ENCODE data around the gene PPFIBP1. TPM values are rescaled to one million over a fixed set of nuclear protein-coding genes. Genes with fewer than 3 reads are reported as not detected.

PPFIBP1 gene
- total and polyA plus RNA-seq, 12 donors = 9.6 to 123 (median 74.3) TPM

DNA sequence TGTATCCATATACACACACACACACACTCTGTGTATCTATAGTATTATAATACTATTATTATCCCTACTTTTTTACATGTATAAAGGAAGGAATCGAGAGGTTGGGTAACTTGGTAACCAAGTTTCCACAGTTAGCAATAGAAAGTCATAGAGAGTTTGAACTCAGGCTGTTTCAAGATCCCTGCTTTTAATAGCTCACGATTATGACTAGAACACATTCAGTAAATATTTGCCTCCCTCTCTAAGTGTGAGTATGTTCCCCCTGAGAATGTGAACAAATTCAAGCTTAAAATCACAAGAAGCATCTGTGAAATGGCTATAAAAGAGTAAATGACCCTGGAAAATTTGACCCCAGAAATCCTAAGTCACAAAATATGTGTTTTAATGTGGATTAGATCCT, 161.3 kb downstream of the PPFIBP1 start:
- no peak overlapping the region for H3K27ac ChIP-seq
- no peaks in the 10 kb centered on the region for H3K27me3 ChIP-seq
- H3K4me3 ChIP-seq = no peak overlapping the region
- no peak for TF ChIP-seq POLR2A (IDR thresholded peaks at IDR 0.05)
- TF ChIP-seq, protein P1, sequence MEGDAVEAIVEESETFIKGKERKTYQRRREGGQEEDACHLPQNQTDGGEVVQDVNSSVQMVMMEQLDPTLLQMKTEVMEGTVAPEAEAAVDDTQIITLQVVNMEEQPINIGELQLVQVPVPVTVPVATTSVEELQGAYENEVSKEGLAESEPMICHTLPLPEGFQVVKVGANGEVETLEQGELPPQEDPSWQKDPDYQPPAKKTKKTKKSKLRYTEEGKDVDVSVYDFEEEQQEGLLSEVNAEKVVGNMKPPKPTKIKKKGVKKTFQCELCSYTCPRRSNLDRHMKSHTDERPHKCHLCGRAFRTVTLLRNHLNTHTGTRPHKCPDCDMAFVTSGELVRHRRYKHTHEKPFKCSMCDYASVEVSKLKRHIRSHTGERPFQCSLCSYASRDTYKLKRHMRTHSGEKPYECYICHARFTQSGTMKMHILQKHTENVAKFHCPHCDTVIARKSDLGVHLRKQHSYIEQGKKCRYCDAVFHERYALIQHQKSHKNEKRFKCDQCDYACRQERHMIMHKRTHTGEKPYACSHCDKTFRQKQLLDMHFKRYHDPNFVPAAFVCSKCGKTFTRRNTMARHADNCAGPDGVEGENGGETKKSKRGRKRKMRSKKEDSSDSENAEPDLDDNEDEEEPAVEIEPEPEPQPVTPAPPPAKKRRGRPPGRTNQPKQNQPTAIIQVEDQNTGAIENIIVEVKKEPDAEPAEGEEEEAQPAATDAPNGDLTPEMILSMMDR (IDR thresholded peaks at IDR 0.05) = no peak
- DNase-seq = no peak
- H3K4me1 ChIP-seq (replicated peaks in 1 of 2) = no peaks in the 10 kb centered on the region
- WGBS, 4 donors = 87 to 93% (median 91%) methylated on average over 2 of the region's 2 CpGs
- H3K36me3 ChIP-seq (replicated peaks in 1 of 2) = peaks cover 0 to 78% of the 10 kb centered on the region in 2 donors
- intact Hi-C loops (cut with DNase I) = no loop called here
- no peaks in the 10 kb centered on the region for H3K9me3 ChIP-seq (replicated peaks in 1 of 3)

DNA sequence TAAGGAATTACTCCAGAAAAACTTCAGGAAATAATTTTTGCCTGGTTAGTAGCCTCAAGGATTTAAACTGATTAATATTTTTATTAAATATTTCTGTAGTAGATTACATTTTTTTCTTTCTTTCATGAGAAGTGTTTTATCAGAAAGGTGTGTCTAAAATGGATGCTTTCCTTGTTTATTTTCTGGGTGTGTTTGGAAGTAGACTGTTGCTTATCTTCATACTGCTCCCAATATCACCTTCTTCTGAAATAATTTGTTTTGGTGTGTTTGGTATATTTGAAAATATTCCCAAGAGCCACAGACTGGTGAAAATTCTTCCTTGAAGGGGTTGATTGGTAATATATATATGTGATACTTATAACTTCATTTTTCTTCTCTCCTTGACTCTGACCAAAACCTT, 162.1 kb downstream of the PPFIBP1 start:
- H3K4me1 ChIP-seq (replicated peaks in 1 of 2) = no peaks in the 10 kb centered on the region
- TF ChIP-seq POLR2A (IDR thresholded peaks at IDR 0.05) = no peak
- TF ChIP-seq, protein P1 (IDR thresholded peaks at IDR 0.05) = no peak
- intact Hi-C loops (cut with DNase I) = no loop called here
- H3K27ac ChIP-seq = no peak overlapping the region
- peaks cover 0 to 78% of the 10 kb centered on the region in 2 donors for H3K36me3 ChIP-seq (replicated peaks in 1 of 2)
- no peak overlapping the region for H3K4me3 ChIP-seq
- DNase-seq = no peak
- no peaks in the 10 kb centered on the region for H3K27me3 ChIP-seq
- H3K9me3 ChIP-seq (replicated peaks in 1 of 3) = no peaks in the 10 kb centered on the region

DNA sequence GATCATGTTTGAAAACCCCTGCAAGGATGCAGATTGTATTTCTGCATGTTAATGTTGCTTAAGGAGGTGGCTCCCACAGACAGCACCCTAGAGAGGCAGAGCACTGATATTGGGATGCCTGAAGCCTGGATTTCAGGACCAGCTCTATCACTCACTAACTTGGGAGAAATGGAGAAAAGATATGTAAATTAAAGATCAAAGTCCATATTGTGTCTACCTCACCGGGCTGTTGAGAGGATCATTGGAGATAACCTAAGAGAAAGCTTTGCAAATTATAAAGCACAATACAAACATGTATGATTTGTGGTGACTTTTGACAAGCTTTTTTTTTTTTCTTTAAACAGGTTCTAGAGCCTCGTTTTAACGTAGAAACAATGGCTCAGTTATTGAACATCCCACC, 164.7 kb downstream of the PPFIBP1 start:
- TF ChIP-seq, protein P1 (IDR thresholded peaks at IDR 0.05) = no peak
- 85 to 96% (median 94%) methylated on average over 3 of the region's 3 CpGs for WGBS, 4 donors
- H3K4me1 ChIP-seq (replicated peaks in 1 of 2) = no peaks in the 10 kb centered on the region
- no peak for DNase-seq
- H3K9me3 ChIP-seq (replicated peaks in 1 of 3) = no peaks in the 10 kb centered on the region
- H3K27me3 ChIP-seq = no peaks in the 10 kb centered on the region
- peaks cover 0 to 74% of the 10 kb centered on the region in 2 donors for H3K36me3 ChIP-seq (replicated peaks in 1 of 2)
- intact Hi-C loops (cut with DNase I) = no loop called here
- no peak overlapping the region for H3K27ac ChIP-seq
- no peak overlapping the region for H3K4me3 ChIP-seq

DNA sequence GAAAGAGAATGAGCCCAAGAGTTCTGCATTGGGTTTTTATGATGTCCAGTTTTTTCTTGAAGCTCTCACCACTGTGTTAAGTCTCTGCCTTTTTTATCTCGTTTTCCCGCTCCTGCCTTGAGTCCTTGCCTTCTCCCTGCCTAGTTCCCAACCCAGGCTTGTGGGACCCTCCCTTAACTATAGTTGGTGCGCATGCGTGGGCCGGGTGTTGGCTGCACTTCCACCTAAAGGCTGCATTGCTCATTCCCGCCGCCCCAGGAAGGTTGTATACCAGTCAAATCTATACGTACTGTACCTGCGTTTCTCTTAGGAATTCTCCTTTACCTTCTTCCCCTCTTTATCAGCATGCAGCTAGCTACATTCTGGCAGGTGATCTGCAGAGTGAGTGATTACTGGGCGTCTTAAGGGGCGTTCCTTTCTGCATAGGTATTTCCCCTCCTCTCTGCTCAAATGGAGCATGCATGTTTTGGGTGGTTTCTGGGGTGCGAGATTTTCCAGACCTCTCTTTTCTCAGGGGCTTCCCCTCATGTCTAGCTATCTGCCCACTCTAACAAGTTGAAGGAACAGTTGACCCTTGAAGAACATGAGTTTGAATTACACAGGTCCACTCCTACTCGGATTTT, 165.7 kb downstream of the PPFIBP1 start:
- no peak overlapping the region for H3K27ac ChIP-seq
- no peaks in the 10 kb centered on the region for H3K4me1 ChIP-seq (replicated peaks in 1 of 2)
- 92 to 97% (median 94%) methylated on average over 13 of the region's 13 CpGs for WGBS, 4 donors
- H3K9me3 ChIP-seq (replicated peaks in 1 of 3) = no peaks in the 10 kb centered on the region
- peaks cover 0 to 70% of the 10 kb centered on the region in 2 donors for H3K36me3 ChIP-seq (replicated peaks in 1 of 2)
- H3K27me3 ChIP-seq = no peaks in the 10 kb centered on the region
- intact Hi-C loops (cut with DNase I) = no loop called here
- no peak for TF ChIP-seq POLR2A (IDR thresholded peaks at IDR 0.05)
- TF ChIP-seq, protein P1 (IDR thresholded peaks at IDR 0.05) = no peak
- no peak overlapping the region for H3K4me3 ChIP-seq
- DNase-seq = no peak
